ENCODE measurements around the gene RNF217. TPM values are rescaled to one million over a fixed set of nuclear protein-coding genes. Genes with fewer than 3 reads are reported as not detected.

RNF217 gene
- total RNA-seq, 1 donor from 2014 or later, result 0.64 TPM

- intact Hi-C loops (cut with micrococcal nuclease), result no loop called here
These were observed 25.9 kb downstream of the RNF217 start for GRCh38 chr6:124987999-124988591.

- intact Hi-C loops (cut with micrococcal nuclease), result no loop called here
These were observed 27.1 kb downstream of the RNF217 start for GRCh38 chr6:124989136-124989983.

DNA sequence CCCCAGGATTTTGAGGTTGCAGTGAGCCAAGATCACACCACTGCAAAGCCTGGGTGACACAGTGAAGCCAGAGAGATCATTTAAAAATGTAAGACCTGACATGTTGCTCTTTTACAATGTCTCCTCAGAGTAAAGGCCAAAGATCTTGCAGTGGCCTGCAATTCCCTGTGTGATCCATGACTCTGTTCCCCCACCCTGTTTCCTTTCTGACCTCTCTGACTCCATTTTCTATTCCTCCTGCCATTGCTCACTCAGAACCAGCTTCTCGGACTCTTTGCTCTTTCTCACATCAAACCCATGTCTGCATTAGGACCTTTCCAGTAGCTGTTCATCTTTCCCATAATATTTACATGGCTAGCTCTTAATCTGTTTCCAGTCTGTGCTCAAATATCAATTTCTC lies 28.8 kb downstream of the RNF217 start:
- intact Hi-C loops (cut with micrococcal nuclease), result no loop called here

DNA sequence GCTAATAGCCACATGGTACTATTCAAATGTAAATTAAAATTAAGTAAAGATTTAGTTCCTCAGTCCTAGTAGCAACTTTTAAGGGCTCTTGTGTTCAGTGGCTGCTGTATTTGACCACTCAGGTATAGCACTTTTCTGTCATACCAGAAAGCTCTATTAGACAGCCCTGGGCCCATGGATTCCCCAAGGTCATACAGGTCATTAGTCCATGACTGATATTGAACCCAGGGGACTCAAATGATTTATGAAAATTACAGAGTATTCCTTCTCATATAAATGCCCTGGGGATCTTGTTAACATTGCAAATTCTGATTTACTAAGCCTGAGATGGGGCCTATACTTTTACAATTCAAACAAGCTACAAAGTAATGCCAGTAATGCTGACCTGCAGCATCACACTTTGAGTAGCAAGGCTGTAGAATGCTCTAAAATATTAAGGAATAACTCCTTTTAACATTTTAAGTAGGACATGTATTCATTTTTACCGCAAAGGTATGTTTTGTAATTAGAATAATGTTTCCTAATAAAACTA lies 29.6 kb downstream of the RNF217 start:
- intact Hi-C loops (cut with micrococcal nuclease), result no loop called here

DNA sequence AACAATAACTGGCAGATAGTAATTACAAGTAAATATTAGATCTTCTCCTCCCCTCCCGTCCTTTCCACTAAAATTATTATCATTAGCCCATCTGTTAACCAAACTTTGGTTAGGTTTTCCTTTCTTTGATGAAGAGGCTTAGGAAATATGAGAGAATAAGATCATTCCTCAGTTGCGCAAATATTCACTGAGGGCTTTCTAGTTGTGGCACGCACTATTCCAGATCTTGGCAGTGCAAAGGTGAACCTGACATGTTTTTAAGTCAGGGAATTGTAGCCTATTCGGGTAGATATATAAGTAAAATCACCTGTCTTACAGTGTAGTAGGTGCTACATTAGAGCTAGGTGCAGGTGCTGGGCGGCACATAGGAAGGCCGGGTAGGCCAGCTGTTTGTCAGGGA lies 31.1 kb downstream of the RNF217 start:
- intact Hi-C loops (cut with micrococcal nuclease), result no loop called here

DNA sequence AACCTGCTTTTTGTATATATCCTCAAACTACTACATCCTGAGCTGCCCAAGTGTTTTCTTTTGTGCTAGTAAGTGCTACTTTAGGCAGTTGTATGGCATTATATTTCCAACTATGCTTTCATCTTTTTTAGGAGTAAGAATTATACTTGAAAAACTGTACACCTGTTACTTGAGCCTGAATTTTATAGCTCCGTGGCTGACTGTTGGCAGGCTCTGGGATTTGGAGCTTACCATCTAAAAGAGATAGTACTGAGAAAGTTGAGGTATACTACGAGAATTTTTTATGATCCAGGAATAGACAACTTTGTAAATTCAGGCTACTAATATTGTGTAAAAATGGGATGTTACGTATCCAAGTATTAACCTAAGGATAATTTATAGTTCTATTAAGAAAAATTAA lies 32.4 kb downstream of the RNF217 start:
- intact Hi-C loops (cut with micrococcal nuclease), result no loop called here

DNA sequence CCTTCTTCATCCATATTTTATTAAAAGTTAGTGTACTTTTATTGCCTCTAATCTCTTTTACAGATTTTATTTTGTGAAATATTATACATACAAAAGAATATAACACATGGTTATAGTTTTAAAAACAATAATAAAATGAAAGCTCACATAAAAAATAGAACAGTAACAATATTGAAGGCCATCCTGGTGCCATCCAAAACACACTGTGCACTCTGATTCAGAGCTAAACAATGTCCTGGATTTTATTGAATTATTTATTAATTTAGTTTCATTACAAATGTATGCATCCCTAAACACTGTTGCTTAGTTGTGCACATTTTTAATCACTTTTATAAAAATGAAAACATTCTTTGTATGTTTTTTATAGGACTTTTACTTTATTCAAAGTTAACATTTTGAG lies 32.9 kb downstream of the RNF217 start:
- intact Hi-C loops (cut with micrococcal nuclease), result no loop called here

DNA sequence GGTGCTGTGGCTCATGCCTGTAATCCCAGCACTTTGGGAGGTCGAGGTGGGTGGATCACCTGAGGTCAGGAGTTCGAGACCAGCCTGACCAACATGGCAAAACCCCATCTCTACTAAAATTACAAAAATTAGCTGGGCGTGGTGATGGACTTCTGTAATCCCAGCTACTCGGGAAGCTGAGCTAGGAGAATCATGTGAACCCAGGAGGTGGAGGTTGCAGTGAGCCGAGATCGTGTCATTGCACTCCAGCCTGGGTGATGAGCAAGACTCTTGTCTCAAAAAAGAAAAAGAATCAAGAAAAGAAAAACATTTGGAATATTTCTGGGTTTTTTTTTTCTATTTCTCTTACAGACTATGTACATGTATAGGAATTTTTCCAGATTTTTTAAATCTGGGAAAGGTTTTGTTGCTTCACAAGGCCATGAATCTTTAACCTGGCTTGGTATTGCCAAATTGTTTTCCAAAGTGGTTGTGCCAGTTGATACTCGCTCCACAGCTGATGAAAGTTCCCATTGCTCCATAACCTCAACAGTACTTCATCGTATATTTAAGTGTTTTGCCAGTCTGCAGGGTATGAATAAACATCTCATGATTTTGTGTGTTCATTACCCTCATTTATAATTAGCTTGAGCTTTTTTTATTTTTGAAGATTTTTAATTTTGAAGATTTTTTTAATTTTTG lies 33.5 kb downstream of the RNF217 start:
- intact Hi-C loops (cut with micrococcal nuclease), result no loop called here

GRCh38 chr6:124996411-124996810 lies 34.2 kb downstream of the RNF217 start:
- intact Hi-C loops (cut with micrococcal nuclease), result no loop called here

- intact Hi-C loops (cut with micrococcal nuclease), result no loop called here
These were observed 35.1 kb downstream of the RNF217 start for GRCh38 chr6:124997196-124997875.

GRCh38 chr6:124999105-124999764 lies 37.0 kb downstream of the RNF217 start:
- intact Hi-C loops (cut with micrococcal nuclease), result no loop called here

DNA sequence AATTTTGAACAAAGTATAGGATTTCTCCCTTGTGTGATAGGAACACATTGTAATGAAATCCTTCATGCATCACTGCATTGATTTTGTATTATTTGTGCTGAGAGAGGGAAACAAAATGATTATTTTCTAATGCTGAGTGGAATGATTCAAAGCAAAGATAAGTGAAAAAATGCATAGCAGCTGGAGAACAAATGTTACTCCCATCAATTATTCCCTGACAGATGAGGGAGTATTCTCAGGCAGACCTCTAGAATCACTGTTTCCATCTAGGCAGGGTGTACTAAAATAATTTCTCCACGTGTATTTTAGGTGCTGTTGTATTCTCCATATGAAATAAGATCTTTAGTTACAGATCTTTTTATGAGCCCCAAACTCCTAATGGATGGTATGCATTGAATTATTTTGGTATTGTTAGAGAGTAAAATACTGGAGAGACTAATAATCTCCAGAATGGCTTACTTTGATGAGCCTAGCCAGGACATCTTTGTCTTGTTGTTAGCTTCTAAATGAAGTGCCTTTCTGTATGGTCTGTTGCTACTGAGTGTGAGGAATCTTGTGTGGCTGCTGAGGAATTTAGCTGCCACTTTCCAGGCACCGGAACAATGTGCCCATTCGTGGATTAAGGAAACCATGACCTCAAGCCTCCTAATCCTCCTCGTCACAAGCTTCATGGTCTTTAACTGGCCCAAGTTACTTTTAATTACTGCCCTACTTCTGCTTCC lies 39.6 kb downstream of the RNF217 start:
- intact Hi-C loops (cut with micrococcal nuclease), result no loop called here

GRCh38 chr6:125002406-125002741 lies 40.1 kb downstream of the RNF217 start:
- intact Hi-C loops (cut with micrococcal nuclease), result no loop called here

GRCh38 chr6:125003070-125003469 lies 40.8 kb downstream of the RNF217 start:
- intact Hi-C loops (cut with micrococcal nuclease), result no loop called here

- intact Hi-C loops (cut with micrococcal nuclease), result no loop called here
These were observed 42.0 kb downstream of the RNF217 start for GRCh38 chr6:125004198-125004597.

DNA sequence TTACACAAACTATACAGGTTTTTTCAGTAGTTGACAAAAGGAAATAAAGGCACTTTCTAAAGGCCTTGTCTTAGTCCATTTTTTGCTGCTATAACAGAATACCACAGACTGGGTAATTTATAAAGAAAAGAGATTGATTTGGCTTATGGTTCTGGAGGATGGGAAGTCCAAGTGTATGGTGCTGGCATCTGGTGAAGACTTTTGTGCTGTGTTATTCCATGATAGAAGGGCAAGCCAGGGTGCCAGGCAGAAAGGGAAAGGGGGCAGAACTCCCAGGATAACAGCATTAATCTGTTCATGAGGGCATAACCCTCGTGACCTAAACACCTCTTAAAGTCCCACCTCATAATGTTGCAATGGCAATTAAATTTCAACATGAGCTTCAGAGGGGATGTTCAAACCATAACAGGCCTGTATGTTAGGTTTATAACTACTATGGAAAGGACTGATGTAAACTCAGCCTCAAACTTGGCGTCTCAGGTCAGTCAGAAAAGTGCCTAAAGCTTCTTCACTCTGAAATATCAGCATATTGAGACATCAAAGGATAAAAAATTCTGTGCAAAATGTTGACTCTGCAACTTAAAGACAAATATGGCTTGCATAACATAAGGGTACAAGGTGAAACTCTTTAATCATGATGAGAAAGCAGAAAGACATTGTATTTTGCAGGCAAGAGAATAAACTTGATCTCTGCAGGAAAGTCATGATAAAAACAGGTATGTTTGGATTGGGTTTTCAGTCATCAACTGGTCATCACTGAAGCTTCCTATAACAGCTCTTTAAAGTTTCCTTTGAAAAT lies 42.8 kb downstream of the RNF217 start:
- intact Hi-C loops (cut with micrococcal nuclease), result no loop called here

GRCh38 chr6:125008261-125008703 lies 46.0 kb downstream of the RNF217 start:
- intact Hi-C loops (cut with micrococcal nuclease), result no loop called here

- intact Hi-C loops (cut with micrococcal nuclease), result no loop called here
These were observed 46.7 kb downstream of the RNF217 start for GRCh38 chr6:125008957-125009356.

DNA sequence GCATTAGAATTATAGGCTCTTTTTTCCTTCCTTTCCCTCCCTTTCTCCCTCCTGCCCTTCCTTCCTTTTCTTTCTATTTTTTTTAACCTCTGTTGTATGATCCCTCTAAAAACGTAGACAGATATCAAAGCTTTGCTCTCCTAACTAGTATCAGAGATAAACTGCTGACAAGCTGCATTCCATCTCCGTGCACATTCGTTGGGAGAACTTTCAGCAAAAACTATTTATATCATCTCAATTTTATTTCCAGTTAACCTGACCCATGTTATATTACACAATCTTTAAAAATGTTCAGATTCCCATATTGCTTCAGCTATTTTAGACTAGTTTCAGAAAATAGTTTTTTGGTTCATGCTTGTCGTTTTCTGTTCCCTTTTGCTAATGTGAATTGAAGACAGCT lies 47.3 kb downstream of the RNF217 start:
- intact Hi-C loops (cut with micrococcal nuclease), result no loop called here

Data from T-helper 2 cell treated with Interferon-gamma antibody and Interleukin-4, amounts not matched to agents 100 ng/mL and 5 ng/mL, for 36 hours (primary cell).